ENCODE measurements around the gene SORBS2.

SORBS2 gene

GRCh38 chr4:185702147-185702663 lies 109.8 kb downstream of the SORBS2 start:
- H3K27me3 Mint-ChIP-seq (ENCODE audit: low read depth, poor library complexity), result no peaks in the 10 kb centered on the region
- DNase-seq, result no peak
- peaks cover 5% of the 10 kb centered on the region for H3K36me3 Mint-ChIP-seq (ENCODE audit: low read depth)
- H3K9me3 Mint-ChIP-seq, result peaks cover 17% of the 10 kb centered on the region
- no peak overlapping the region for H3K27ac Mint-ChIP-seq
- no peak for TF ChIP-seq CTCF (IDR thresholded peaks at IDR 0.05)
- no peak overlapping the region for H3K4me3 Mint-ChIP-seq
- peaks cover 12% of the 10 kb centered on the region for H3K4me1 Mint-ChIP-seq

DNA sequence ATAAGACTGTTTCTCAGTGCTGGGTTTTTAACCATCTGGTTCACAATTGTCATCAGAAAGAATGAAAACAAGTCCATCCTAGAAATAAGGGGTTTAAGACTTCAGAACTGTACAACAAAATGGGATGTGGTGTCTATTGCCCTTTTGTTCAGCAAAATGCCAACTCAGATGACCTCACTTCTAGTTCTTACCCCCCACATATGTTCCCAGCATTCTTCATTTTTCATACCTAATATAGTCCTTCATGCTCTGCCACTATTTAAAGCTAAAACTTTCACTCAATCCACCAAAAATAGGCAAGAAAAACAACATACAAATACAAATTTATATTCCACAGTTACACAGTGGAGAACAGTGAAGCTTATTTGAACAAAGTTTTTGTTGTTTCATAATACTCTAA lies 111.4 kb downstream of the SORBS2 start:
- TF ChIP-seq CTCF (IDR thresholded peaks at IDR 0.05), result no peak
- H3K27me3 Mint-ChIP-seq (ENCODE audit: low read depth, poor library complexity), result no peaks in the 10 kb centered on the region
- peaks cover 9% of the 10 kb centered on the region for H3K9me3 Mint-ChIP-seq
- DNase-seq, result no peak
- H3K4me3 Mint-ChIP-seq, result no peak overlapping the region
- peaks cover 12% of the 10 kb centered on the region for H3K4me1 Mint-ChIP-seq
- no peak overlapping the region for H3K27ac Mint-ChIP-seq
- peaks cover 5% of the 10 kb centered on the region for H3K36me3 Mint-ChIP-seq (ENCODE audit: low read depth)

DNA sequence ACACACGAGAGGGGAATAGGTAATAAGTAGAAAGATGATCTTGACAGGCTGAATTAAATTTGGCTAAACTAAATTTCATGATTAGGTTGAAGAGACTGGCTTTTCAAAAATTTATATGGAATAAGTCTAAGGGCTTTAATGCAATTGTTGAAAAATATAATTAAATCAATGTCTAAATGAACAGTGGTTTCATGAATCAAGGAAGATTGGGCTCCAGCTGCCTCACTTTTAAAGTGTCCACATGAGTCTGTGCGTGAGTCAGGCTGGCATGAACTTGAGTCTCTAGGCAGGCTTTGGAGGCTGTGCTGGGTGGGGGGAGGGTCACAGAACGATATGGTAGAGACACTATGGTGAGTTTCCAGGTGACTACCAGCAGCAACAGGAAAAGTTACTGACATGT lies 111.9 kb downstream of the SORBS2 start:
- Mint-ChIP-seq H3K27ac (no peak overlapping the region), H3K36me3 (ENCODE audit: low read depth) (peaks cover 5% of the 10 kb centered on the region), H3K27me3 (ENCODE audit: low read depth, poor library complexity) (no peaks in the 10 kb centered on the region), H3K4me1 (peaks cover 12% of the 10 kb centered on the region), H3K4me3 (no peak overlapping the region), H3K9me3 (peaks cover 6% of the 10 kb centered on the region)
- TF ChIP-seq CTCF (IDR thresholded peaks at IDR 0.05), result no peak
- DNase-seq, result no peak

GRCh38 chr4:185697488-185697887 lies 114.5 kb downstream of the SORBS2 start:
- DNase-seq, result no peak

GRCh38 chr4:185695743-185696142 lies 116.3 kb downstream of the SORBS2 start:
- no peaks in the 10 kb centered on the region for H3K9me3 Mint-ChIP-seq
- no peak for TF ChIP-seq CTCF (IDR thresholded peaks at IDR 0.05)
- H3K36me3 Mint-ChIP-seq (ENCODE audit: low read depth), result no peaks in the 10 kb centered on the region
- H3K27ac Mint-ChIP-seq, result no peak overlapping the region
- H3K4me1 Mint-ChIP-seq, result peaks cover 6% of the 10 kb centered on the region
- H3K27me3 Mint-ChIP-seq (ENCODE audit: low read depth, poor library complexity), result peaks cover 6% of the 10 kb centered on the region
- H3K4me3 Mint-ChIP-seq, result no peak overlapping the region
- no peak for DNase-seq

More at GRCh38 chr4:185697488-185697887, 114.5 kb downstream of the SORBS2 start:
- TF ChIP-seq CTCF (IDR thresholded peaks at IDR 0.05), result no peak
- H3K4me3 Mint-ChIP-seq, result no peak overlapping the region
- H3K36me3 Mint-ChIP-seq (ENCODE audit: low read depth), result no peaks in the 10 kb centered on the region
- peaks cover 4% of the 10 kb centered on the region for H3K27me3 Mint-ChIP-seq (ENCODE audit: low read depth, poor library complexity)
- H3K9me3 Mint-ChIP-seq, result no peaks in the 10 kb centered on the region
- H3K4me1 Mint-ChIP-seq, result peaks cover 12% of the 10 kb centered on the region
- H3K27ac Mint-ChIP-seq, result no peak overlapping the region

- TF ChIP-seq CTCF (IDR thresholded peaks at IDR 0.05), result no peak
- no peak for DNase-seq
- Mint-ChIP-seq H3K27ac (no peak overlapping the region), H3K27me3 (ENCODE audit: low read depth, poor library complexity) (peaks cover 6% of the 10 kb centered on the region), H3K4me3 (no peak overlapping the region), H3K36me3 (ENCODE audit: low read depth) (no peaks in the 10 kb centered on the region), H3K9me3 (no peaks in the 10 kb centered on the region), H3K4me1 (no peaks in the 10 kb centered on the region)
These were observed 118.3 kb downstream of the SORBS2 start for GRCh38 chr4:185693548-185694215.

All from nephron progenitor cell (in vitro differentiated cells).